Embryonic facial prominence (tissue), 1 donor: ENCODE measurements around the gene NELL2.
"Not testable (repeated sequence)": the region's sequence is repeated elsewhere in the genome, so short reads cannot be mapped to it uniquely, and the experiment has no call there.

Source experiments
- DNase-seq: peaks from one replicate; pipeline ENCODE4 v3.0.0-alpha.2; 2016; ENCODE audit errors: extremely low spot score

NELL2 gene

GRCh38 chr12:44779766-44780165 lies 96.3 kb downstream of the NELL2 start:
- DNase-seq, result no peak

GRCh38 chr12:44778863-44779262 lies 97.3 kb downstream of the NELL2 start:
- no peak for DNase-seq

- DNase-seq, result no peak
These were observed 99.1 kb downstream of the NELL2 start for GRCh38 chr12:44777044-44777443.

- DNase-seq, result no peak
These were observed 100.2 kb downstream of the NELL2 start for GRCh38 chr12:44775901-44776300.

- no peak for DNase-seq
These were observed 101.2 kb downstream of the NELL2 start for GRCh38 chr12:44774815-44775411.

GRCh38 chr12:44771485-44772021 lies 104.6 kb downstream of the NELL2 start:
- no peak for DNase-seq

GRCh38 chr12:44765796-44766195 lies 110.3 kb downstream of the NELL2 start:
- DNase-seq, result no peak

GRCh38 chr12:44763021-44763420 lies 113.1 kb downstream of the NELL2 start:
- DNase-seq, result no peak

GRCh38 chr12:44759289-44759688 lies 116.8 kb downstream of the NELL2 start:
- DNase-seq, result no peak

GRCh38 chr12:44750468-44750867 lies 125.6 kb downstream of the NELL2 start:
- no peak for DNase-seq

GRCh38 chr12:44749566-44749965 lies 126.5 kb downstream of the NELL2 start:
- no peak for DNase-seq

GRCh38 chr12:44748950-44749468 lies 127.1 kb downstream of the NELL2 start:
- DNase-seq, result no peak

GRCh38 chr12:44741292-44741980 lies 134.7 kb downstream of the NELL2 start:
- not testable (repeated sequence) for DNase-seq

- no peak for DNase-seq
These were observed 138.1 kb downstream of the NELL2 start for GRCh38 chr12:44738051-44738450.

GRCh38 chr12:44728566-44728965 lies 147.5 kb downstream of the NELL2 start:
- DNase-seq, result no peak

- DNase-seq, result no peak
These were observed 155.8 kb downstream of the NELL2 start for GRCh38 chr12:44720265-44720664.

GRCh38 chr12:44717612-44718011 lies 158.5 kb downstream of the NELL2 start:
- no peak for DNase-seq

- DNase-seq, result no peak
These were observed 159.4 kb downstream of the NELL2 start for GRCh38 chr12:44716711-44717110.

- no peak for DNase-seq
These were observed 164.4 kb downstream of the NELL2 start for GRCh38 chr12:44711736-44712135.

- DNase-seq, result no peak
These were observed 166.9 kb downstream of the NELL2 start for GRCh38 chr12:44709166-44709565.

GRCh38 chr12:44708218-44708617 lies 167.9 kb downstream of the NELL2 start:
- no peak for DNase-seq

GRCh38 chr12:44703182-44703910 lies 172.8 kb downstream of the NELL2 start:
- DNase-seq, result no peak
